Activated CD4-positive, alpha-beta T cell treated with anti-CD3 and anti-CD28 coated beads, Interleukin-10, Interleukin-2, amounts not matched to agents 100 ng/mL and 50 ng/mL, durations not matched to agents 16 hours and 8 hours (primary cell): ENCODE measurements around the gene CCNT1.
"Not testable (repeated sequence)": the region's sequence is repeated elsewhere in the genome, so short reads cannot be mapped to it uniquely, and the experiment has no call there.

Source experiments
- DNase-seq: peaks from one replicate; pipeline ENCODE4 v3.0.0-alpha.2; 2020

Gene CCNT1

DNA sequence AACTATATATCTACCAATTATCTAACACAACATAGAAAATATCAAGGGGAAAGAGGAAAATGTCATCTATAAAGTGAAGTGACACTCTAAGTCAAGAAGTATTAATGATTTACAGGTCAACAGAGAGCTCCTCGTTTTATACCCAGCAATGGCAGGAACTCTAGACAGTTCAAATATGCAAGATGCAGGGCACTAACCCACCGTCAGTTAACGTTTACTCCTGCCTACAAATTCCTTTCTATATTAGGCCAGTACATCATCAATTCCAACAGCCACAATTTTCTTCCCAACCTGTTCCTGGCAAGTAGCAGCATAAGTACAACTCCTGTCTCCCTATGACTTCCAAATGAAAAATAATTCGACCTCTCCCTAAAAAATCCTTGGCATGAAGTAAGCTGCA, 25.5 kb downstream of the CCNT1 start:
- no peak for DNase-seq

DNA sequence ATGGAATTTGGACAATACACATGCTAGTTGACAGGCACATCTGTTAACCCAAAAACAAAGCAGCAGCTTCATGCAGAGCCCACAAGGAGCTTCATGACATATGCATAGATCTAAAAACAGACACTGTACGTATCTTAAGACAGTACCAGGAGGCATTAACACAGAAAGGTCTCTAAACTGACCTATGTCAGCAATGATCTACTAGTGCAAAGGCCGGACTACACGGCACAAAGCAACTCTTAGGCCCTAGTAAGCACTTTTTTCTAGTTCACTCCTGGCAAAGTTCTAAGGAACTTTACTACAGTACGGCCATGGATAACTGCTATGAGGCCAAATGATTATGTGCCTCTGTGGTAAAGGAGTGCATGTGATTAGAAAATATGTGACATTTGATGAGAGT, 26.1 kb downstream of the CCNT1 start:
- DNase-seq: no peak

DNA sequence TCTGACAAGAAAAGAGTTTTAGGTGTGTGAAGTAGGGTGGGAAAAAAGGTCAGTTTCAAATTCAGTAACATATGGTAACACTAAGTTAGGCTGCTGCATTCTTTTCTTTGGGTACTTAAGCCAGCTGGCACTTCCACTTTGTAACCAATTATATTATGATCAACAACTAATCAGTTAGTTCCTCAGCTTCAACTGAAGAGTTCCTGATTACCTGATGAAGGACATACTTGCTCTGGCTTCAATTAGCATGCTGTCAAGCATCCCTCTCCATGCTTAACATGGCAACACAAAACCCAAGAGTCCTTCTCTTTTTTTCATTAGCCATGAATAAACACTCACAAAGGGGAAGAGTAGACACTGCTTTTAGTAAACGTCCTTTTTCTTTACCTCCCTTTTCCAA, 27.7 kb downstream of the CCNT1 start:
- no peak for DNase-seq

- DNase-seq: peak; percentile 16
Observed at GRCh38 chr12:48687592-48687991, 28.9 kb downstream of the CCNT1 start.

DNA sequence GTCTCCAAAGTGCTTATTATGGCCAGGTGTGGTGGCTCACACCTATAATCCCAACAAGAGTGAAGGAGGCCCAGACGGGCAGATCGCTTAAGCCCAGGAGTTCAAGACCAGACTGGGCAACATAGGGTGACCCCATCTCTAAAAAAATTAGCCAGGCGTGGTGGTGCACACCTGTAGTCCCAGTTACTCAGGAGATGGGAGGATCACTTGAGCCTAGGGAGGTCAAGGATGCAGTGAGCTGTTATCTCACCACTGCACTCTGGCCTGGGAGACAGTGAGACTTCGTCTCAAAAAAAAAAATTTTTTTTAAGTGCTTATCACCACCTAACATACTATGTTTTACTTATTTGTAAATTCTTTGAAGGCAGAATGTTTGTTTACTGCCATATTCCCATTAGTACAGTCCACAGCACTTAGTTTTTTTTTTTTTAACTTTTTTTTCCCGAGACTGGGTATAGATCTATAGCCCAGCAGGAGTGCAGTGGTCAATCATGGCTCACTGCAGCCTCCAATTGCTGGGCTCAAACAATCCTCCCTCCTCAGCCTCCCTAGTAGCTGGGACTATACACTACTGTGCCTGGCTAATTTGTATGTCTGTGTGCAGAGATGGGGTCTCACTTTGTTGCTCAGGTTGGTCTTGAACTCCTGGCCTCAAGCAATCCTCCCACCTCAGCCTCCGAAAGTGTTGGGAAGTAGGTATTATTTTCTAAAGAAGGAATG, 29.7 kb downstream of the CCNT1 start:
- no peak for DNase-seq

- no peak for DNase-seq
Observed at GRCh38 chr12:48686037-48686595, 30.4 kb downstream of the CCNT1 start.

DNA sequence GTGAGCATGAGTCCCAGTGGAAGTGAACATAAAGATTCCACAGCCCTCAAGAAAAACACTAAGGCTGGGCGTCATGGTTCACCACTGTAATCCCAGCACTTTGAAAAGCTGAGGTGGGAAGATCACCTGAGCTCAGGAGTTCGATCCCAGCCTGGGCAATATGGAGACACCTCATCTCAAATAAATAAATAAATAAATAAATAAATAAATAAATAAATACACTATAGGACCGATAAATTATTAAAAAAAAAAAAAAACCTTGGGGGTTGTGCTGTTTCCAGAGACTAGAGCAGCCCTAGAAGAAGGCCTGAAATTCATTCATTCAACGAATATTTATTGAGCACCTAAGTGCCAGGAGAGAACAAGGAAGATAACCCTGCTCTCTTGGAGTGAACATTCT, 33.0 kb downstream of the CCNT1 start:
- DNase-seq: no peak

DNA sequence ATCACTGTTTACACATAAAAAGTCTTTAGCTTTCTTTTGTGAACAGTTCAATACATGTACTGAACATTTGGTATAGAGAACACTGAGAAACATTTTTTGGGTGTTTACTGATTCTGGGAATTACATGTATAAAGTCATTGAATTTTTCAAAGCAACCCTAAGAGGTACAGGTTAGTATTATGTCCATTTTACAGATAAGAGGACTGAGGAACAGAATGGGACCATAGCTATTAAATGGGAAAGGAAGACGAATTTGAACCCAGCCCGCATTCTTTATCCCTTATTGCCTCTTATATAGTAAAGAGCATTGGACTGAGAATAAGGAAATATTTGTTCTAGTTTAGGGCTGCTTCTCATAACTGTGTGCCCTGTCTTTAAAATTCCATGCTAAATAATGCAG, 33.6 kb downstream of the CCNT1 start:
- DNase-seq: no peak

- not testable (repeated sequence) for DNase-seq
Observed at GRCh38 chr12:48682533-48682905, 34.0 kb downstream of the CCNT1 start.

DNA sequence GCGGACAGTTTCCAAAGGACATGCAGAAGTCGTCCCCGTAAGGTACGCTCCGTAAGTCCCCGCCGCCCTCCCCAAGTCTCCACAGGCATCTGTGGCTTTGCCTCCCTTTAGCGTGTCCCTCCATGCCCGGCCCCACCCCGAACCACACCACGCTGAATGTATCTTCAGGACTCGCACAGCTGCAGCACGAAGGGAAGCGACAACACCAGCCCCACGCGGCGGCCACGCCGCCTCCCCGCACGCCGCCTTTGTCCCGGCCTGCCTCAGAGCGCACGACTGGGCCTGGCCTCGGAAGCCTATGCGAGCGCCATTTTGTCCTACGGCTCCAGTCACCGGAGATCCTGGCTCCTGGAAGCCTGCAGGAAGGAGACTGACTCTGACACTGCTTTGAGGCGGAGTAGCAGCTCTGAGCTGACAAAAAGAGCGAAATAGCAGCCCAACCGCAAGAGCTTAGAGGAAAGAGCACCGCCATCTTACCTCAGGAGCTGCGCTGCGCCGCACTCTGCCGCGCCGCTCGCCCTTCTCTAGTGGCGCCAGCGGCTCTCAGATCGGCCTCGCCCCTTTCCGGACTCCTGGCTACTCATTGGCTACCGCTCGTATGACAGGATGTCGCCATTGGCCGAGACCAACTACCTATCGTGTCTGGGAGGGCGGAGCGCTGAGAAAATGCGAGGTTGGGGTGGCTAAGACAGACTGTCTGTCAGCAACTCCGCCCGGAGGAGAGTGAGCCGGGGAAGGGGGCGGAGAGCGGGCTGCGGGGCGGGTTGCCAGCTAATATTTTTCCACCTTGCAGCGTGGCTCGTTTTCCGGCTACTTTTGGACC, 34.6 kb downstream of the CCNT1 start, which contains the start of gene KANSL2:
Gene KANSL2, minus strand, starts transcription at position 529 of the 823 bp plus-strand sequence. CDS start 606 bp downstream, outside the sequence.
- DNase-seq: peak; percentile 99

- peak; percentile 34 for DNase-seq
Observed at GRCh38 chr12:48681399-48681709, 35.2 kb downstream of the CCNT1 start.

- DNase-seq: no peak
Observed at GRCh38 chr12:48680861-48681260, 35.6 kb downstream of the CCNT1 start.

GRCh38 chr12:48678551-48679185, 37.8 kb downstream of the CCNT1 start:
- no peak for DNase-seq

DNA sequence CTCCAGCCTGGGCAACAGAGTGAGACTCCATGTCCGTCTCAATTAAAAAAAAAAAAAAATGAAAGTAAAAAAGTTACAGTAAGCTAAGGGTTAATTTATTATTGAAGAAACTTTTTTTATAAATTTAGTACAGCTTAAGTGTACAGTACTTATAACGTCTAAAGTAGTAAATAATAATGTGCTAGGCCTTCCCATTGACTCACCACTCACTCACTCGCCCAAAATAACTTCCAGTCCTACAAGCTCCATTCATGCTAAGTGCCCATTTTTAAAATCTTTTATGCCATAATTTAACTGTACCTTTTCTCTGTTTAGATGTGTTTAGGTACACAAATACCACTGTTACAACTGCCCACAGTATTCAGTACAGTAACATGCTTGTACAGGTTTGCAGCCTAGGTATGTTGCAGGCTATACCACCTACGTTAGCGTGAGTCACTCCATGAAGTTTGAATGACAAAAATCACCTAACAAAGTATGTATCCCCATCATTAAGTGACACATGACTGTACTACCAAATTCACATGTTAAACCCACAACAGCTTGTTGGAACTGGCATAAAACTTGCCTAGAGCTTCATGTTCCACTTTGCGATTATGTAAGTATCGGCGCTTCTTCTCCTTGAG, 45.2 kb downstream of the CCNT1 start:
- DNase-seq: no peak

DNA sequence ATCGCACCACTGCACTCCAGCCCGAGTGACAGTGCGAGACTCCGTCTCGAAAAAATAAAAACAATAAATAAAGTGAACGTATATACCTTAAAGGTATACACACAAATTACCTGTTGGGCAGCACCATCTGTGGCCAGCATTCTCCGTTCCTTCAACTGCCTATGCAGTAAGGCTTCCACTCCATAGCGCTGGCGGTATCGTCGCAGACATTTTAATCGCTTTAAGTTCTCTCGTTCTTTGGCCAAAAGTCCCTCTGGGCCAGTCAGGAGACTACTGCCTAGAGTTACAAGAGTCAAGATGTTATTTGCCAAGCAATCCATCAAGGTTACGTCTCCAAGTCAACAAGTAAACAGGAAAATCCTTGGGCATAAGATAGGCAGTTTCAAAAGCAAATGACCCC, 47.5 kb downstream of the CCNT1 start:
- DNase-seq: no peak

GRCh38 chr12:48659863-48660262, 56.6 kb downstream of the CCNT1 start:
- no peak for DNase-seq

GRCh38 chr12:48651681-48652080, 64.8 kb downstream of the CCNT1 start:
- DNase-seq: no peak

GRCh38 chr12:48645354-48645753, 71.2 kb downstream of the CCNT1 start:
- not testable (repeated sequence) for DNase-seq

DNA sequence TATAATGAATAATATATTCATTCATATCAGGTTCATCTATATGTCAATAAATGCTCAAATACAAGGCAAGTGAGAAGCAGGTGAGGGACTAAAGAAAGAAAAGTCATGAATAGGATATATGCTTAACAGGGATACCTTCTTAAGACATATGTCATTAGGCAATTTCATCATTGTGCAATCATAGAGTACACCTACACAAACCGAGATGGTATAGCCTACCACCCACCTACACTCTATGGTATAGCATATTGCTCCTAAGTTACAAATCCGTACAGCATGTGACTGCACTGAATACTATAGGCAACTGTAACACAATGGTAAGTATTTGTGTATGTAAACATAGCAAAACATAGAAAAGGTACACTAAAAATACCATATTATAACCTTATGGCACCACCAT, 73.5 kb downstream of the CCNT1 start:
- DNase-seq: no peak

- DNase-seq: not testable (repeated sequence)
Observed at GRCh38 chr12:48641752-48642555, 74.6 kb downstream of the CCNT1 start.

DNA sequence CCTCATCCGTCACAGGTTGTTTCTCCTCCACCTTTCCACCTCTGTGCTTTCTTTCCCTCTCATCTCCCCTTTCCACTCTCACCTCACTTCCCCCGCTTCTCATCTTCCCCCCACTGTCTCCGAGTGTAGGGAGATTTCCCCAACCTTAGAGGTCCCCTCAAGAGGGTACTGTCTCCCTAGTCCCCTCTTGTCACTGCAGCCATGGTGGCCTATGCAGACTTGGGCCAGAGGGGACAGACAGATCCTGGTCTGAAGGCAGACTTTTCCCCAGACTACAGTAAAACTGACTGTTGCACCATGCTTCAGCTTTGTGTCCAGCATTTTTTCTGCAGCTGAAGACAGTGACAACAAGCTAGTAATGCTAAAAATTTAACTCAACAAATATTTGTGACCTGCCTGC, 75.7 kb downstream of the CCNT1 start:
- no peak for DNase-seq

- DNase-seq: no peak
Observed at GRCh38 chr12:48640428-48640827, 76.1 kb downstream of the CCNT1 start.
